HG03442 (cell line): Measurements from ENCODE around the gene AADAT.

Source experiments
- ATAC-seq: cut with Tn5 transposase; IDR thresholded peaks from one replicate; pipeline ENCODE4 v1.9.1; 2021; ENCODE audit warnings: mild to moderate bottlenecking, moderate library complexity; ENCODE audit not compliant: unreplicated experiment

Gene AADAT

DNA sequence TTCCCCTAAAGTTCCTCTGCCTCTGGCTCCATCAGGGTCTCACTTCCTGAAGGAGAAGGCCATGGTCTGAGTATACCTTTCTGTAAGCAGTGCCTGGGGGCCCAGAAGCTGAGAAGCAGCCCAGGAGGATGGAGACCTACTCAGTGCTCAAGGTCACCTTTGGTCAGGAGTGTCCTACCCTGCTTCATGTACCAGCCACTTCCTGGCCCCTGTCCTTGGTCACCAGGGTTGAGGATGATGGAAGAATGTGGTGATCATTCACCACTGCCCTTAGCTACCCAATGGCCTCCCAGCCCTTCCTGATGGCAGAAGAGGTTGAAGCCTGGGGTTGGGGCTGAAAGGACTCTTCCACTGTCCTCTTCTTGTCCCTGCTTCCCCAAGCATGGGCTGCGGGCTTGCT lies 54.5 kb downstream of the AADAT start:
- no peak for ATAC-seq

DNA sequence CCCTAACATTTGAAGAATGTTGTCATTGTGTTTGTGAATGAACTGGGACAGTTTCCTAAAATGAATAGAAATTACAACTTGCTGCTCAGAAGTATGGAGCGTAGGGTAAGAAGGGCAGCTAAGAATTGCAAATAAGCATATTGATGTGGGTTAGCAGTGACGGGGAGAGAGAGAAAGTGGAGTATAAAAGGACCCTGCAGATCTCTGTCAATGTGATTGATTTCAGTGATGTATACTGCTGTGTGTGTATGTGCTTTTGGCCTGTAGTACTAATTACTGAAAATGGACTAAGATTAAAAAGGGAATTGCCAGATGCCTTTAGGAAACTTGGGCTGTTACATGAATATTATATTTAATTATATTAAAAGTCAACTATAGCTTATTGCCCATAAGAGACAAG lies 55.8 kb downstream of the AADAT start:
- ATAC-seq: no peak

DNA sequence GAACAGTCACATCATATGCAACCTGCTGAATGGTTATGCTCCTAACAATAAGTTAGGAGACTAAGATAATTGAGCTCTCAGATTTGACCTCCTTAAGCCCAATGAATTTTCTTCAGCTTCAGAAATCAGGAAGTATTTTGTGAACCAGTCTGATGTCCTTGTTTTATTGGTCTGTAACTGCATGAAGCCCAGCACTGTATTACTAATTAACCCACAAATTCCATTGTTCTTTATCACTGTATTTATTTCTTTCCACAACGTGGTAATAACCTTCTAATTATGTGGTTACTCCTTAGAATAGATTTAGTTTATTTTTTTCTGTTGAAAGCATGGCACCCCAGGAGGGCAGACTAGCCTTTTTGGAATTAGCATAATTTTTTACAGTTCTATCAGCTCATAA lies 59.6 kb downstream of the AADAT start:
- no peak for ATAC-seq

DNA sequence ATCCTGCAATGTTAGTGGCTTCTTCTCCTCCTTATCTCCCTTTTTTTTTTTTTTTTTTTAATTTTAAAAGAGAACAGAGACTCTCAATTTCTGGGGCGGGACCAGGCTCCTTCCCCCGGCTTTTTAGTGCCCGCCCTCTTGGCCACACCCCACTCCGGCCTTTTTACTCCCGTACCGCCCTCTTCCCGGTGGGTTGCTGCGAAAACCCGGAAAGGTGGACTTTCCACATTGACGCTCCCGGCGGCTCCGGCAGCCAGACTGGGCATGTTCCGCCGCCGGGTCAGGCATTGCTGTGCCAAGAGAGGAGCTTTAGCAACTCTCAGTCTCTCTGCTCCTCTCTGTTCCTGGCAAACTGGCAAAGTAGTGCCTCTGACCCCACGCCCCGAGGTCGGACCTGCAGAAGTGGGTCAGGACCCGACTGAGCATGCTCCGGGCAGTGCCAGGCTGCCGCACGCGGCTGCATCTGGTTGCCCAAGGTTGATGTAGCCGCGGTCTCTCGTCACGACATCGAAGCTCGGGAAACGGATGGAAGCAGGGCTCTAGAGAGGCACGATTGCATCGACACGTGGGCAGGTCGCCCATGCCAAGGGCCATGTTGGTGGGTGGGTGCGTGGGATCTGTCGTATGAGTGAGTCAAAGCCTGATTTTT lies 62.5 kb downstream of the AADAT start:
- peak; percentile 66 for ATAC-seq

DNA sequence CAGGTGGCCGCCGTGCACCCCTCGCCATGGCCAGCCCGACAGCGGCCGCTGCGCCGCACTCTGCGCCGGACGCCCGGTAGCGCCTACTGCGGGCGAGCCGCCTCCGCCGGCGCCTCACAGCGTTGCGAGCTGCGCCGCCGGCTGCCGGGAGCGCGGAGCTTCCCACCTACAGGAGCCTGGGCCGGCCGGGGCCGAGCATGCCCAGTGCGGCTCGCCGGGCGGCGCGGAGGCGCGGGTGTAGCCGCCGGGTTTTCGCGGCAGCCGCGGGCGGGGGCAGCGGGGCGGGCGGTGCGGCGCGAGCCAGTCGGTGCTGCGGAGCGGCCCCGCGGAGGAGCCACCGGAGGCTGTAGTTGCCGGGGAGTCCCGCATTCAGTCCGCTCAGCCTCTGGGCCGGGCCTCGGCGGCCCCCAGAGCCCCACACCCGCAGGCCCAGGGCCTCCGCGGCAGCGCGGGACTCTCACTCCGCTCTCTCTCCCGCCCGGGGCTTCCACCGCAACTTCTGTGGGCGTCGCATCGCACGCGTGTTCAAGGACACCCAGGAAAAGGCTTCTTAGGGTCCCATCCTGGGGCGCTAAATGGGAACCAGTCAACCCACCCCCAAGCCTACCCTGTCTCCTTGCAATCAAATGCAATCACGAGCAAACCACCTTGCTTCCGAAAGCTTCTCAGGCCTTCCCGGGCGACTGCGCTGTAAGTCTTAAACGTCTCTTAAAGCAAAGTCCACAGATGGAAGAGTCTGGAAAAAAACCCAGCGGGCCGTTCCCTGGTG lies 63.3 kb downstream of the AADAT start, which contains the start of gene MFAP3L:
Gene MFAP3L, minus strand, starts transcription at position 143 of the 769 bp plus-strand sequence. CDS start 20,518 bp downstream, outside the sequence.
- ATAC-seq: peak; percentile 81

DNA sequence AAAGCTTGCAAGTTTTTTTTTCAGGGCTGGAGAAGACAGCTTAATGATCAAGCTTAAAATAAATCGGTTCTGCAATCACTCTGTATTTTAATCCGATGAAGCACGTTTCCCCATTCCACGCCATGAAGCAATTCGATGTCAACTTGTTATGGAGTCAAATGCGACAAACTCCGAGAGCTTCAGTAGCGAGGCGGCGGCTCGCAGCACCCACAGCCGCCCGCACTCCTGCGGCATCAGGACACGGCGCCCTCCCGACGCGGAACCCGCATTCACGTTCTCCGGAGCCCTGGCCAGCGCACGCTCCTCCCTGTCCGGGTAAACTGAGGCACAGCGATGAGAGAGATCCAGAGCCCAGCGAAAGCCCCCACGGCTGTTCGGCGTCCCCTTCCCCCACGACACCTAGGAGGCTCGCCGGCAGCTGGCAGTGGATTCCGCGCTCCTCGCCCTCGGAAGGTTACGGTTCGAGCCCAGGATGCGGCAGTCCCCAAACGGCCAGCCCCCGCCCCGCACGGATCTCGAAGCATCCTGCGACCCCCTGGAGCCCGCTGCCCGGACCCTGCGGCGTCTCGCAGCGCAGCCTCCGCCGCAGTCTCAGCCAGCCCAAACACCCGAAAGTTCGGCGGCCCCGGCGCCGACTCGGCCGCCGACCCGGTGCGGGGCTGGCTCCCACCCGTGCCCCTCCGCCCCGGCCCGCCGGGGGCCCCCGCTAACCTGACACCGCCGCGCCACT lies 64.1 kb downstream of the AADAT start:
- no peak for ATAC-seq

DNA sequence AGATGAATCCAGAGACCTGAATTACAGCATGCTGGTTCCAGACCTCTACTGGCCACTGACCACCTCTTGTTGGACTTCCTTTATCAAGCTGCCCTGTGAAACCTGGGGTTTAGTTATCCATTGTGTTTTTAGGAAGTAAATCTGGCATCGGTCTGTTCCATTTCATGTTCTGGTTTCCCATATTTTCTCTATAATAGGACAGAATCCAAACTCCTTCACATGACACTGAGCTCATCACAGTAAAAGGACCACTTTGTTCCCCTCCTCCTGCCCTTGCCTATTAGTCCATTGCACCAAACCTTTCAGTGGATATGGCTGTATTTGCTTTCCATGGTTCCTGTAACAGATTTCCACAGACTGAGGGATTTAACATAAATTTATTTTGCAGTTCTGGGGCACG lies 67.5 kb downstream of the AADAT start:
- no peak for ATAC-seq

DNA sequence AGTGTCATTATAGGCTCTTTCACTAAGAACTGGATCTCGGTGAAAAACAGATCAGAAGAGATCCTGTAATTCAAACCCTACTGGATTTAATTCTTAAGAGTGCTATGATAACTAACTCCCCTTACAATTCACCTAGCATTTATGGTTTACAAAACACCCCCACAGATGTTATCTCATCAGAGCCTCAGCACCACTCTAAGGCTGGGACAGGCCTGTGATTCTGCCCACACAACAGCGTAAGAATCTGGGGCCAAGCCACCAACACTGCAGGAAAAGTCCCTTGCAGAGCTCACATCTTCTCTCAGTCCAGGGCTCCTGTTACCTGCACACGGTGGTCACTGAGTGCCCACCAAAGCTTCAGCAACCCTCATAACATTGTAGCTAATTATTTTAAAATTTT lies 72.5 kb downstream of the AADAT start:
- no peak for ATAC-seq

DNA sequence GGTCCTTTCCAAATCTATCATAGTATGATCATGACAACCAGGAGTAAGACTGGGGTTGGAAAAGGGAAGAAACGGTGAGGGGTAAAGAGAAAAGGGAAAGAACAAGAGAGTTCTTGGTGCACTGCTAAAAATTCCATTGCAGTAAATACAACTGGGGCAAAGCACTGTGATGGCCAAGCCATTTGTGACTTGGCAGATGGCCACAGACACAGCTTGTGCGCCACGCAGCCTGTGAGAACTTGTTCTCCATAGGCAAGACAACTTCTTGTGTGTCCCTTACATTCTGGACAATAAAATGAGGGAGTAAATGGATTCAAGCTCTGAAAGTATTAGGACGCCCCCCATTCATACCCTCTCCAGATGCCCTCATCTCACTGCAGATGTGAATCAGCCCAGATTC lies 74.5 kb downstream of the AADAT start:
- ATAC-seq: no peak

DNA sequence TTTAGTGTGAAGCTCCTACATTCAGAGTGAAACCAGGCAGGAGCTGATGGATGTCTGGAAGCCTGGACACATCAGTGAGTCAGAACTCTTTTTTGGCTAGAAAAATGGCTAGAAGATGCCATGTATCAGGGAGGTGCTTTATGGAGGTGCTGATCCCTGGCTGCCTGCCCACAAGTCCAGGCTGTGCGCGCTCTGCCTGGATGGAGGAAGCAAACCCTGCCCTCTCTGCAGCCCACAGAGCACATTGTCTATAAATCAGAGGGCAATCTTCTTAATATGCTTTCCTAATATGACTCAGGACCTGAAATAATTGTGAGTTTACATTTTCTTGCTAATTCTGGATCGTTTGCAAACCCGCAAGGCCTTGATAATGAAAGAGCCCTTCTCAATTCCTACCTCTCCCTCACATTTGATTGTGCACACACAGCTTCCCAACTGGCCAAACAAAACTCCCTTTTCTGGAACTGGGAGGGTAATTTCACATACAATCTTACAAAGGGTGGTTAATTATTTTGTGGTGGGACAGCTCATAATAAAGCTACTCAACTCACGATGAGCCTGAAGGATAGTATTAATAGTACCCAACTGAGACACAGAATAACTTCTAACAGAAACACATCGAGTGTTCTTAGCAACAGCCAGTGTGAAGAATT lies 75.3 kb downstream of the AADAT start:
- ATAC-seq: no peak

DNA sequence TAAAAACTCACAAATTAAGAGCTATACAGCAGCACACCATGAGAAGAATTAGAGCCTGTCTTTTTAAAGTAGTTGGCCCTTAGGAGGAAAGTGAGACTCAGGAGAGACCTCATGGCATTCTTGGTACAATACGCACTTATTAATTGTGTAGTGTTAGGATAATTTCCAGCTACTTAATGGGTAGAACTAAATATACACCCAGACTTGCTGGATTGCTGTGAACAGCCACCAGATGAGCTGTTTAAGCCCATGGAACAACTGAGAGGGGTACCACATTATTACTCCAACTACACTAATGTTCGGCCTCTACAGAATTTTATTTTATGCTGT lies 77.2 kb downstream of the AADAT start:
- no peak for ATAC-seq

DNA sequence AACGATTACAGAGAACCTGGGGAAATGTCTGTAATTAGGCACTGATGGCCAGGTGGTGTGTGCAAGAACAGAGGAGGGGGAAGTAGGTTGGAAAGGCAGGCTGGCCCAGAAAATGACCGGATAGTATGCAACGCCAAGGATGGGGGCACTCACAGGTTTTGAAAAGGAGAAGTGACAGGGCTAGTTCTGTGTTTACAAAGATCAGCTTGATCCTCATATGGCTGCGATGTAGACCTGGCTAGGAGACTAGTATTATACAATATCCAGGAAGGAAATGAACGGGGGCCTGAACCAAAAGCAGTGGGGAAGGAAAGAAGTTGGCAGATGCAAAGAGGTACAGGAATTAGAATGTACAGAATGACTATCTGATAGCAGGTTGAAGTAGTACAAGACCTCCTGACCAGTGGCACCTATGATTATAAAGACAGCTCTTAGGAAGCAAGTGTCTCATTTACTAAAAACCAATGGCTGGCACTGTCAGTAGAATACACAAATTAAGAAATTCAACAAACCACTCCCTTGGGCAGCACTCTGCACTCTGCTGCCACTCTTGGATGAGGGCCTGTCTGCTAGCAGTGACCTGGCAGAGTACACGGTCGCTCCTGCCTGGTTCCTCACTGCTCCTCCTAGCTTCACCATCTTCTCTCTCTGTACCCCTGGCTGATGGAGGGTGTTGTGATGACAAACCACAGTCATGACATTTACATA lies 77.7 kb downstream of the AADAT start:
- ATAC-seq: no peak
